BLaER1 treated with 17β-estradiol and CSF1 and Interleukin-3, amounts not matched to agents 10 nM and 100 nM (cell line): ENCODE results near the gene BNC2.

Experiments
- H3K27ac ChIP-seq, 11 experiments: shearing (Covaris generic); formaldehyde crosslinking; 2 replicates each; pipeline ENCODE4 v1.8.1; 2022
- H3K27me3 ChIP-seq, 11 experiments: shearing (Covaris generic); formaldehyde crosslinking; 2 replicates each; pipeline ENCODE4 v1.8.1; 2022
- H3K36me3 ChIP-seq, 11 experiments: shearing (Covaris generic); formaldehyde crosslinking; 2 replicates each; pipeline ENCODE4 v1.8.1; 2022
- H3K4me1 ChIP-seq, 10 experiments: shearing (Covaris generic); formaldehyde crosslinking; 2 replicates each; pipeline ENCODE4 v1.8.1; 2022
- H3K4me2 ChIP-seq, 11 experiments: shearing (Covaris generic); formaldehyde crosslinking; 2 replicates each; pipeline ENCODE4 v1.8.1; 2022
- H3K4me3 ChIP-seq, 10 experiments: shearing (Covaris generic); formaldehyde crosslinking; 2 replicates each; pipeline ENCODE4 v1.8.1; 2022
- H3K9ac ChIP-seq, 11 experiments: shearing (Covaris generic); formaldehyde crosslinking; 2 replicates each; pipeline ENCODE4 v1.8.1; 2022
- H3K9me3 ChIP-seq, 11 experiments: shearing (Covaris generic); formaldehyde crosslinking; replicated peaks in 1 of 11; 2 replicates each; pipeline ENCODE4 v1.8.1; 2022
- H4K20me1 ChIP-seq, 11 experiments: shearing (Covaris generic); formaldehyde crosslinking; 2 replicates each; pipeline ENCODE4 v1.8.1; 2022
- Cebpa-rat ChIP-seq, 11 experiments: shearing (Covaris generic); IDR thresholded peaks; 2 replicates each; pipeline ENCODE4 v1.8.1; 2022

The BNC2 gene

GRCh38 chr9:16710888-16711287, 159.6 kb downstream of the BNC2 start:
- Histone ChIP-seq H3K27ac (no peak overlapping the region), H3K27me3 (no peaks in the 10 kb centered on the region), H4K20me1 (no peaks in the 10 kb centered on the region), H3K9ac (no peak overlapping the region), H3K36me3 (no peaks in the 10 kb centered on the region), H3K4me1 (peaks cover 5 to 14% (median 9%) of the 10 kb centered on the region in 10 experiments; a peak in 14 of 20 replicates), H3K4me2 (peak overlapping the region in 3 of 11 experiments; percentile 6 to 25 (median 21); a peak in 1 of 22 replicates), H3K9me3 (no peaks in the 10 kb centered on the region), H3K4me3 (no peak overlapping the region)
- TF ChIP-seq Cebpa-rat (IDR thresholded peaks at IDR 0.05) = no peak

GRCh38 chr9:16709924-16710323, 160.5 kb downstream of the BNC2 start:
- no peaks in the 10 kb centered on the region for H3K36me3 ChIP-seq
- H3K9me3 ChIP-seq = no peaks in the 10 kb centered on the region
- no peak for TF ChIP-seq Cebpa-rat (IDR thresholded peaks at IDR 0.05)
- no peaks in the 10 kb centered on the region for H4K20me1 ChIP-seq
- no peak overlapping the region for H3K4me3 ChIP-seq
- peaks cover 5 to 14% (median 9%) of the 10 kb centered on the region in 10 experiments; a peak in 14 of 20 replicates for H3K4me1 ChIP-seq
- no peak overlapping the region for H3K9ac ChIP-seq
- H3K27me3 ChIP-seq = no peaks in the 10 kb centered on the region
- no peak overlapping the region for H3K4me2 ChIP-seq
- H3K27ac ChIP-seq = no peak overlapping the region

- no peak overlapping the region for H3K27ac ChIP-seq
- H3K9ac ChIP-seq = no peak overlapping the region
- no peaks in the 10 kb centered on the region for H4K20me1 ChIP-seq
- no peaks in the 10 kb centered on the region for H3K27me3 ChIP-seq
- no peaks in the 10 kb centered on the region for H3K36me3 ChIP-seq
- H3K4me3 ChIP-seq = no peak overlapping the region
- TF ChIP-seq Cebpa-rat (IDR thresholded peaks at IDR 0.05) = no peak
- H3K4me2 ChIP-seq = peak overlapping the region in 8 of 11 experiments; percentile 7 to 58 (median 40); a peak in 13 of 22 replicates
- H3K4me1 ChIP-seq = peaks cover 5 to 14% (median 9%) of the 10 kb centered on the region in 10 experiments; a peak in 14 of 20 replicates
- H3K9me3 ChIP-seq = no peaks in the 10 kb centered on the region
Observed at GRCh38 chr9:16708656-16709435, 161.6 kb downstream of the BNC2 start.

- Histone ChIP-seq H3K4me3 (no peak overlapping the region), H4K20me1 (no peaks in the 10 kb centered on the region), H3K27me3 (no peaks in the 10 kb centered on the region), H3K4me1 (peaks cover 0 to 14% (median 8%) of the 10 kb centered on the region in 10 experiments; a peak in 13 of 20 replicates), H3K9me3 (no peaks in the 10 kb centered on the region), H3K9ac (no peak overlapping the region), H3K36me3 (no peaks in the 10 kb centered on the region), H3K4me2 (no peak overlapping the region), H3K27ac (no peak overlapping the region)
- no peak for TF ChIP-seq Cebpa-rat (IDR thresholded peaks at IDR 0.05)
Observed at GRCh38 chr9:16705111-16705604, 165.3 kb downstream of the BNC2 start.

- Histone ChIP-seq H3K9me3 (no peaks in the 10 kb centered on the region), H3K4me2 (no peak overlapping the region), H3K4me3 (no peak overlapping the region), H3K4me1 (peaks cover 0 to 14% (median 8%) of the 10 kb centered on the region in 10 experiments; a peak in 13 of 20 replicates), H4K20me1 (no peaks in the 10 kb centered on the region), H3K27me3 (no peaks in the 10 kb centered on the region), H3K36me3 (no peaks in the 10 kb centered on the region), H3K9ac (no peak overlapping the region), H3K27ac (no peak overlapping the region)
- TF ChIP-seq Cebpa-rat (IDR thresholded peaks at IDR 0.05) = no peak
Observed at GRCh38 chr9:16704116-16705110, 166.1 kb downstream of the BNC2 start.

GRCh38 chr9:16701347-16701746, 169.1 kb downstream of the BNC2 start:
- H3K4me2 ChIP-seq = no peak overlapping the region
- no peak overlapping the region for H3K4me3 ChIP-seq
- no peak overlapping the region for H3K27ac ChIP-seq
- no peak for TF ChIP-seq Cebpa-rat (IDR thresholded peaks at IDR 0.05)
- no peaks in the 10 kb centered on the region for H3K4me1 ChIP-seq
- no peaks in the 10 kb centered on the region for H3K36me3 ChIP-seq
- no peak overlapping the region for H3K9ac ChIP-seq
- no peaks in the 10 kb centered on the region for H3K9me3 ChIP-seq
- H3K27me3 ChIP-seq = no peaks in the 10 kb centered on the region
- no peaks in the 10 kb centered on the region for H4K20me1 ChIP-seq

GRCh38 chr9:16693616-16694015, 176.9 kb downstream of the BNC2 start:
- H3K9me3 ChIP-seq = peaks cover 0 to 3% (median 0%) of the 10 kb centered on the region in 11 experiments; a peak in 1 of 22 replicates
- H3K36me3 ChIP-seq = no peaks in the 10 kb centered on the region
- H3K9ac ChIP-seq = no peak overlapping the region
- H3K27ac ChIP-seq = no peak overlapping the region
- H4K20me1 ChIP-seq = no peaks in the 10 kb centered on the region; a peak in 1 of 22 replicates
- H3K4me2 ChIP-seq = no peak overlapping the region
- peaks cover 0 to 17% (median 7%) of the 10 kb centered on the region in 10 experiments; a peak in 12 of 20 replicates for H3K4me1 ChIP-seq
- no peak overlapping the region for H3K4me3 ChIP-seq
- no peaks in the 10 kb centered on the region for H3K27me3 ChIP-seq
- no peak for TF ChIP-seq Cebpa-rat (IDR thresholded peaks at IDR 0.05)

- no peak overlapping the region for H3K4me2 ChIP-seq
- TF ChIP-seq Cebpa-rat (IDR thresholded peaks at IDR 0.05) = no peak
- H3K27ac ChIP-seq = no peak overlapping the region
Observed at GRCh38 chr9:16690628-16691027, 179.8 kb downstream of the BNC2 start.

DNA sequence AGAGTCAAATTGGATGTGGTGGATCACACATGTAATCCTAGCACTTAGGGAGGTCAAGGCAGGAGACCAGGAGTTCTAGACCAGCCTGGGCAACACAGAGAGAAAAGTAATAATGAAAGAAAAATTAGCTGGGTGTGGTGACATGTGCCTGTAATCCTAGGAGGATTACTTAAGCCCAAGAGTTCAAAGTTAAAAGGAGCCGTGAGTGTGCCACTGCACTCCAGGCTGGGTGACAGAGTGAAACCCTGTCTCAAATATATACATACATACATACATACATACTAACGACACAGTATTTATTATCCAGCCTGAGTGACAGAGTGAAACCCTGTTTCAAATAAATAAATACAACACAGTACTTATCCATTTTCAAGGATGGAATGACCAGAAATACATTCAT, 180.3 kb downstream of the BNC2 start:
- Histone ChIP-seq H3K4me1 (peaks cover 0 to 44% (median 23%) of the 10 kb centered on the region in 10 experiments; a peak in 15 of 20 replicates), H3K9me3 (peaks cover 0 to 3% (median 0%) of the 10 kb centered on the region in 11 experiments; a peak in 2 of 22 replicates), H3K27ac (no peak overlapping the region), H3K36me3 (no peaks in the 10 kb centered on the region), H3K4me3 (no peak overlapping the region), H3K9ac (no peak overlapping the region), H4K20me1 (no peaks in the 10 kb centered on the region; a peak in 1 of 22 replicates), H3K27me3 (no peaks in the 10 kb centered on the region), H3K4me2 (peak overlapping the region in 2 of 11 experiments; percentile 52 to 64; a peak in 2 of 22 replicates)
- no peak for TF ChIP-seq Cebpa-rat (IDR thresholded peaks at IDR 0.05)

More at GRCh38 chr9:16690628-16691027, 179.8 kb downstream of the BNC2 start:
- no peaks in the 10 kb centered on the region; a peak in 1 of 22 replicates for H4K20me1 ChIP-seq
- H3K4me3 ChIP-seq = no peak overlapping the region
- peaks cover 0 to 40% (median 23%) of the 10 kb centered on the region in 10 experiments; a peak in 15 of 20 replicates for H3K4me1 ChIP-seq
- peaks cover 0 to 3% (median 0%) of the 10 kb centered on the region in 11 experiments; a peak in 1 of 22 replicates for H3K9me3 ChIP-seq
- no peak overlapping the region for H3K9ac ChIP-seq
- no peaks in the 10 kb centered on the region for H3K36me3 ChIP-seq
- no peaks in the 10 kb centered on the region for H3K27me3 ChIP-seq
